CD4-positive, alpha-beta T cell treated with Interleukin-4 for 1 hour (primary cell): ENCODE results near the gene FLT1.

Source experiments
- DNase-seq, 2 donors: peaks; one replicate each; pipeline ENCODE4 v3.0.0-alpha.2; 2020 to 2022

FLT1 gene

DNA sequence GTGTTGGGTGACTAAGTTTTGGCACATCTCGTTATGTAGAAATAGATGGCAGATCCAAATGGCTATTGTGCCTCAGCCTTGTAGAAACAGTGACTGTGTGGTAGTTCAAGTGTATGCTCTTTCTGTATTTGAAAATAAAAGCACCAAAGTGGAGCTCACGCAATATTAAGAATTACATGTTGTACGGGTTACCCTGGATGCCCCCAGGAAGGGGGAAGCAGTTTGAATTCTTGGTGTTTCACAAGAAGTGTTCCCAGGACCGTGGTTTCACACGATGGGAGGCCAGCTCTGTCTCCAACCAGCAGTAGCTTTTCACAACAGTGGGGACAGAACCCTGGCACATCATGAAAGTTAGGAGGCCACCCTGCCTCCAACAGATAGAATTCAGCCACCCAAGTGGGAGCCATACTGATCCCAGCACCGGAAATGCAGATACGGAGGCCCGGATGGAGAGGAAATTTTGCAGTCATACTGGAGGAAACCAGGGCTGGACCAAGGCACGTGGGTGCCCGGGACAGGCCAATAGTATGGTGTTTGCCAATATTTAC lies 8.9 kb downstream of the FLT1 start:
- no peak for DNase-seq

DNA sequence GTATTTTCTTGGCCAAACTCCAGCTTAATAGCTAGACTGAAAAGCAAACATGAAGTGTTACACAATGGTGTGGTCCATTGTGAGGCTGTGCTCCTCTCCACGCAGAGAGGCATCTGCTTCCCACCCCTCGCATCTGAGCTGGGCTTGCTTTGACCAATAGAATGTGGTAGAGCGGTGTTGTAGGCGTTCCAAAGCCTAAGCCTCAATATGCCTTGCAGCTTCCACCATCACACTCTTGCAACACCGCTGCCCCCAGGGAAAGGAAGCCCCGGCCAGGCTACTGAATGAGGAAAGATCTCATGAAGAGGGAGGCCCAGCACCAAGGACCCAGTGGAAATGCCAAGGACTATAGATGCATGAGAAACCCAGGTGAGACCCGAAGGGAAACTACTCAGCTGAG lies 9.4 kb downstream of the FLT1 start:
- no peak for DNase-seq

DNA sequence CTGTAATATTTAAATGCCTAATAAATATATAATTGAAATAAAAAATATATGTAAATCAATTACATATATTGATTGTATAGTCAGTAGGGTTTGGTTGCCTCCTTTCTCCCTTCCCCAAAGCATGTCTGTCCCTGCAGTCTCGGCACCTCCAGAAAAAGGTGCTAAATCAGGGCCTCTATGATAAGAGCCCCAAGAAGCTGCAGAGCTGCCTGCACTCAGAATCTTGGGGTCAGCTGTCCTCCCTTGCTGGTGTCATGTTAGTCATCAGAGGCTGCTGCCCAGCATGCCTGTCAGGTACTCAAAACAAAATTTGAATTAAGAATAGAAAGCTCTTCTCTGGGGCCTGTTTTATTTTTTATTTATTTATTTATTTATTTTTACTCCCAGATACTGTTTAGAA lies 9.8 kb downstream of the FLT1 start:
- no peak for DNase-seq

DNA sequence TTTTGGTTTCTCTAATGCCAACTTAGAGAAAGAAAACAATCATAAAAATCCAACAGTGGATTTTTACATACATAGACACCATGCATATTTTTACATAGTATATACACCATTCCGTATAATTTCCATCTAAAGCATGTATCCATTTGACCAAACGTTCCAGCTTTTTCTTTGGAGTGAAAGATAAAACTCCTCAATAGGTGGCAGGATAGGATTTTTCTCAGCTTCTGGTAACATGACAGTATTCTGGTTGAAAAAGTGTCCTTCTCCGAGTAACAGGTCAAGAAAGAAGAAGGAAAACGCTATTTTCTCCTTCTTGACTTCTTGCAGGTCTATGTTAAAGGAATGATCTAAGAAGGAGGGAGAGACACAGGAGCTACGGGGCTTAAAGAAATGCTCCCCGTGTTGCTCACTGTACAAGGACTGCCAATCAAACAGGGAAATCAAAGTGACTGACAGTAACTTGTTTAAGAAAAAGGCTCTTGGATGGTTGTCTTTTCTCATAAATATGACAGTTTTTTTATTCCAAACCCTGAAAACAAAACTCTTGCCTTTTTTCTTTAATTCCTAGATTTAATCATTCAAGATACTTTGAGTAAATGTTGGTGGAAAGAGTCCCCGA lies 11.5 kb downstream of the FLT1 start:
- no peak for DNase-seq

DNA sequence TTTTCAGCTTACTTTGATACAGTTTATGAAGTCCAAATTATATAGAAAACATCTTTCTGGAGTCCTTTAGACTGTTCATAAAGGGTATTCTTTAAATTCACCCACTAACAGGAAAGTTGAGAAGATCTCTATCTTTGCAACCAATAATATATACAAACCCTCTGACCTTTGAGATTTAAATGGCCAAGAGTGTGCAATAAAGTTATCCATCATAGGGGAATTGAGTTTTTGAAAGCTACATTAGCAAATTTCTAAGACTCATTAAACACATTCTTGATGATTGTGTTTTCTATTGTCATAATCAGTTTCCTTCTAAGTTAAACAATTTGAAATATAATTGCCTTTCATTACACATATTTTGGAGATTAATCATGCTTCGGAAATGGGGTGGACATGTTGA lies 15.9 kb downstream of the FLT1 start:
- no peak for DNase-seq

DNA sequence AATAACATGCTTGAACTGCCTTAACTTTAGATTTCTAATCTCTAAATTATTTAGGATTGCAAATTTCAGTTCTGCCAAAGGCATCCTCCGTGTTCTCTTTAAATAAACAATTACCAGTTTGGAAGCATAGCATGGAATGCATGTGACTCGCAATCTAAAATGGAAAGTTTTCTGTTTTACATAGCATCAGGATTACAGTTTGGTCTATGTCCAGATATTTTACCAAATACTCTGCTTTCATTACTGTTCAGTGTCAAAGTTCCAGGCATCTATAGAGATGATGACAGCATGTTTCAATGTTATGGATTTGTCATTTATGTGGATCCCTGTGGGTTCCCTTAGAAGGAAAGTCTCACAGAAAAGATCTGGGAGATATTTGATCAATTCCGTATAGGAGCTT lies 16.8 kb downstream of the FLT1 start:
- DNase-seq: no peak

DNA sequence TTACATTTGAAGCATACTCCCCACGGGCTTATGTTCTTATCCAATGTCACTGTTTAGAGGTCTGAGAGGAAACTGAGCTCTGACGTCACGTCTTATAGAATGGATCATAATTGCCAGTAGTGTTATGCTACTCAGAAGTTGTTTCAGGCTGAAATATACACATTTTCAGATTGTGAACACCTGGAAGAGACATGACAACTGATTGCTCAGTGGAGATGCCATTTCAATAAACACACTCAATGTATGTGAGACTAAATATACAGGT lies 17.3 kb downstream of the FLT1 start:
- DNase-seq: no peak

DNA sequence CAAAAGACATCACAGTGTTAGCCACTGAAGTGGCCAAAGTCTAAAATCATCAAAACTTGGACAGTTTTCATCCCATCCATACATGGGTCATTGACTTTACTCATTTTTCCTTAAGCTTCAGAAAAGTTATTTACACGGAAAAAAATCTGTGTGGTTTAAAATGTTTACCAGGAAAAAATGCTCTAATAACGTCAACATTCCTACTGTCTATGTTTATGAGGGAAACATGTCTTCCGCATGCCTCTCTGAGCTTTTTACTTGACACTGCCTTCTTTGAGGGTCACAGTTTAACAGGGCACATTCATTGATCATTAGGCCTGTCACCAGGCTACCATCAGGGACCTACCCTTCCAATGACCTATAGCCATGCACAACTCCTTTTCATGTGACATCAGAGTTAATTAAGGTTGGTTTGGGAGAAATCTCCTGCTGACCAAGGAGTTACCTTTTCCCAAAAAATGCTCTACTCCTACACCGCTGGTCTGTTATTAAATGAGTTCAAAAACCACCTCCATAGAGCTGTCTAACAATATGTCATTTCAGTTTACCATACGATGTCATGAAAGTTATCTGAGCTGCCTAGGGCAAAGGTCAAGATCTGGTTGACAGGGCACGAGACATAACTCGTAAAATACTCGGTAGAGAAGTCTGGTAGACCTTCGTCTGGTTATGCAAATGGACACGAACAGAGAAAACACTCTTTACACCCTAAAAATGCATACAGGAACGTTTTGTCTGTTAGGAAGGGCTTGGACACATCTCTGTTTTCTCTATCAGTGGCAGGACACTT lies 17.8 kb downstream of the FLT1 start:
- no peak for DNase-seq

DNA sequence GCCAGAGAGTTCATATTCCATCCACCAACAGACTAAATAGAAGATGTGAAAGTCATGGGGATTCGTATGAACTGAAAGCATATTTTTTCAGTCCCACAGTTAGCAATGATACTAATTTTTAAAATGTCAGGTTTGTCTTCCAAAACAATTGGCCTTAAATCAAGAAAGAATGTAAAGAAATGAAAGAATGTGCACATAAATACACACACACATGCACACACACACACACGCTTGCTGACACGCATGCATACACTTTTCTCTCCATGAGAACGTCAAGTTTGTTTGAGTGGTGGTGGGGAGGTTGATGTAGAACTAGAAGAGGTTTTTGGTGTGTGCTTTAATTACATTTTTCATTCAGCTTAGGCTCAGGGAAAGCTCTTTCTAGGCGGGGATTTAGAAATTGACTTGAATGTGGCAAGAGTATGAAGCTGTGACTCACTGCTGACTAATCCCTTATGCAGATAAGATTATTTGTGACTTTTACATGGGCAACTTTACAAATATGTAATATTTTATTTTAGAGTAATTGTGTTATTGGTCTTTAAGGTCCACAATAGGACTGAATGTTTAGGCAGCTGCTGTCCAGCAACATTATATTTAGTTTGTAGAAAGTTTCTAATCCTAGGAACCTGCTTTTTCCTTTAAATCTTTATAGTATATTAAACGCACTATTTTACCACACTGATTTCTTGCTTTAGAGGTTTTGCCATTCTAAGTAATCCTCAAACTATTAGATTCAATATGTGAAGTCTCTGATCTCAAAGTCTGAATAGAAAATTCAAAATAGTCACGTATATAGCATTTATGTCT lies 18.8 kb downstream of the FLT1 start:
- no peak for DNase-seq

DNA sequence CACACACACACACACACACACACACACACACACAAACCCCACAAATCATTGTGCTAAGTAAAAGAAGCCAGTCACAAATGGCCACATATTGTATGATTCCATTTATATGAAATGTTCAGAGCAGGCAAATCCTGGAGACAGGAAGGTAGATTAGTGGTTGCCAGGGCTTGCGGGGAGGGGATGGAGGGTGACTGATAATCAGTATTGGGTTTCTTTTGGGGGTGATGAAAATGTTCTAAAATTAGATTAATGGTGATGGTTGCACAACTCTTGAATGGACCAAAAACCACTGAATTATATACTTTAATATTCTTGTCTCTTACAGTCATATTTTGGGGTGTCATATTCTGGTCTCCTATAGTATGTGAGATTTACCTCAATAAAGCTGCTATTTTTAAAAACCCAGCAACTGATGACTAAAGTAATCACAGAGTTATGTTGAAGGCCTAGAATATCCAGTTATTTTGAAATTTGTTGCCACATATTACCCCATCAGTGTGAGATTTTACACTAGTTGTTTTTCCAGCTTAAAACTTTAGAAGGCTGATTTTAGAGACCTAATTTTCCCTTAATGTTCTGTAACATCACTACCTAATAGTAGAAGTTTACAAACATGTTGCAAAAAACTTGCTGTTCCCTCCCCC lies 20.3 kb downstream of the FLT1 start:
- no peak for DNase-seq

DNA sequence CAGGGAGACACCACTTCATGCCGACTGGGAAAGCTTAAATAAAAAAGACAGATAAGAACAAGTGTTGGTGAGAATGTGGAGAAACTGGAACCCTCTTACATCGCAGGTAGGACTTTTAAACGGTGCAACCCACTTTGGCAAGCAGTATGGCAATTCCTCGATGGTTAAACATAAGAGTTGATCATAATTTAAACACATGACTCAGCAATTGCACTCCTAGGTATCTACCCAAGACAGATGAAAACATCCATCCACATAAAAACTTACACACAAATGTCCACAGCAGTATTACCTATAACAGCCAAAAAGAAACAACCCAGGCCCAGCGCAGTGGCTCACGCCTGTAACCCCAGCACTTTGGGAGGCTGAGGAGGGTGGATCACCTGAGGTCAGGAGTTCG lies 21.9 kb downstream of the FLT1 start:
- DNase-seq: no peak

DNA sequence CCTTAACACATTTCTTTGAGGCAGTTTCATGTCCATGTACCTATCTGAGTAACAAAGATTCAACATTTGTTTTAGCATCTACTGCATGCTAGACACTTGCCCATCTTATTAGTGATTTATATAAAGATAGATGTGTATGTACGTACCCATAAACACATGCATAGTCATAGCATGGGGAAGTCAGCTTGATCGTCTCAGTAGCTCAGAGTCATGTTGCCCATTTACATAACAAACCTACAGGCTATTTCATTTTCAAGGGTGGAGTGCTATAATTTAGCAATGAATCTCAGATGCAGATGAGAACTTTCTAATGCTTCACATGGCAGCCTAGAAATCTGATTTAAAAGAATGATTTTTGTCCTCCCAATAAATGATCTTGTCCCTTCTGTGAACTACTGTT lies 23.5 kb downstream of the FLT1 start:
- no peak for DNase-seq

DNA sequence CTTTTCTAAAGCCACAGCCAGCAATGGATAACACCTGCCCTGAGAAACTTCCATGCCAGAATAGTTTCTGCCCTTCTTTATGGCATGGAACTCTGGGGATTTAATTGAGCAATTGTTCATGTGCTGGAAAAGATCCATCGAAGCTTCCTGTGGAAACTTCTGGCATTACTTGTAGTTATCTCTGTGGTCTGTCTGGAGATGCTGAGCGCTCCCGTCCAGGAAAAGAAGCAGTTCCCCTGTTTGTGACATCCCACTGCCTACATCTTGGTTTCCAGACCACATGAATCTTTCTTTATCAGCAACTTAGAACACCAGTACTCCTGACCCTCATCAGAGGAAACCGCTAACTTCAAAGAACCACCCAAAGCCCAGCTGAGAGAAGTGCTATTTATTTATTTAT lies 24.6 kb downstream of the FLT1 start:
- no peak for DNase-seq

DNA sequence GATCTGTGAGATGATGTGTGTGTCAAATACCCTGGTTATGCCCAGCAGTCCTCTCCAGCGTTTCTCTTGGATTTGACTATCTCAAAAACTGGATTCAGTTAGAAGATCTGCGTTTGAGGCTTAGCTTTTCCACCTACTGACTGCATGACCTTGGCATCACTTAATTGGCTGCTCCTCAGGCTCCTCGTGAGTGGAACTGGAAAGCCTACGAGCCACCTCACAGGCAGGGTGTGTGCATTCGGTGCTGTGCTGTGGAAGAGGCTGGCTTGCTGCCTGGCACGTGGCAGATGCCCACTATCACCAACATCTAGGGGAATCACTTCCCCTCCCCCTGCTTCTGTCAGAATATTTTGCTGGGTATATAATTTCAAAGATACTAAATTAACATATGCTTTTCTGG lies 25.6 kb downstream of the FLT1 start:
- no peak for DNase-seq

DNA sequence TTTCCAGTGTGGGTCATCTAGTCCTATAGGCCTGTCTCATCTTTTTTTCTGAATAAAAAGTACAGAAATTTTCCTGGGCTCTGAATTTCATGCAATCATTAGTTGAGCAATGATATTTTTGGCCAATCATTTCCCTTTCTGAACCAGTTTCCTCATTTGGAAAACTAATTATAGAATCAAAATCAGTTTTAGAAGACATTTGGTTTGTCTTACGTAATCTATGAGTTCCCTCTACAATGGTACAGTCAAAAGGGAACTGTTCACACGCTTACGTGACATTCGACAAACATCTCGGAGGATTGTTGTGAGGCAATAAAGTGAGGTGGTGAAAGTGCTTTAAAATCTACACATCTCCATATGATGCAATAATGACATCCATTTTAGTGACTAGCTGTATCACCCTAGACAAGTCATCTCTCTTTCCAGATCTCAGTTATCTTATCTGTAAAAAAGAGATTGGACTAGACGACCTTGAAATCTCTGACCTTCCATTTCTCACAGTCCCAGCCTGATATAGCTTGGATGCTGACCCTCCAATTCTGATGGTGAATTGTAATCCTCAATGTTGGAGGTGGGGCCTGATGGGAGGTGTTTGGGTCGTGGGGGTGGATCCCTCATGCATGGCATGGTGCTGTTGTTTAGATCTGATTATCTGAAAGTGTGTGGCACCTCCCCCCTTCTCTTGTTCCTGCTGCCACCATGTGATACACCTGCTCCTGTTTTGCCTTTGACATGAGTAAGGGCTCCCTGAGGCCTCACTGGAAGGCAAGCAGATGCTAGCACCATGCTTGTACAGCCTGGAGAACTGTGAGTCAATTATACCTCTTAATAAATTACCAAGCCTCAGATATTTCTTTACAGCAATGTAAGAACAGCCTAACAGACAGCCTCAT lies 26.7 kb downstream of the FLT1 start:
- peak; percentile 34 to 65 for DNase-seq

DNA sequence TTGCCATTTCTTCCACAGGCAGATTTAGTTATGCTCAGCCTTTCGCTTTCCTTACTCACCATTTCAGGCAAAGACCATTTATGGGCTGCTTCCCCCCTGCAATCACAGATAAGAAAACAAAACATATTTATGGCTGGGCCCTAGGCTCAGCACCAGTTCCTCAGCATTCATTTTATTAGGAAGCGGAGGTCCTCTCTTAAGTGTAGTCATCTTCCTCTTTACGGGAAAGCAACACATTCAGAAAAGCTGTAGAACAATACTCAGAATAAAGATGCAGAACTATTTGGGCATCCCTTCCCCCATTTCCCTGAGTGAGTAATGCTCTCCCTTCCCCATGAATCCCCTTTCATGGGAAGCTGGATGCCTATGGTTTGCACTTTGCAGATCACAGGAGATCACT lies 27.9 kb downstream of the FLT1 start:
- no peak for DNase-seq

DNA sequence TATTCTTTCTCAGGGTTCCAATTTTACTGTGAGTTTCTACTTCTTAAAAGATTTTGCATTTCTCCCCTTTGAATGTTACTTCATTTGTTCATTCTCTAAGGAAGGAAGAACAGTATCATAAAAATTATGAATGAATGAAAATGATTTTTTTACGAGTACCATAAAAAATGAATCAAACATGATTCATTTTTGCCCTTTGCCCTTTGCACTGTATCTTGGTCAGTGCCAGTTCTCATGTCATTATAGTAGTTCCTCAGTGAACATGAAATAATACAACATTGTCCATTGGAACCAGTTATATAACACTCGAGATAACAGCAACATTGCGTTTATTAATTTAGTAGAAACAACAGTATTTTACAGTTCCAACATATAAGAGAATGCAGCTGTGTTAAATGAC lies 28.8 kb downstream of the FLT1 start:
- no peak for DNase-seq

DNA sequence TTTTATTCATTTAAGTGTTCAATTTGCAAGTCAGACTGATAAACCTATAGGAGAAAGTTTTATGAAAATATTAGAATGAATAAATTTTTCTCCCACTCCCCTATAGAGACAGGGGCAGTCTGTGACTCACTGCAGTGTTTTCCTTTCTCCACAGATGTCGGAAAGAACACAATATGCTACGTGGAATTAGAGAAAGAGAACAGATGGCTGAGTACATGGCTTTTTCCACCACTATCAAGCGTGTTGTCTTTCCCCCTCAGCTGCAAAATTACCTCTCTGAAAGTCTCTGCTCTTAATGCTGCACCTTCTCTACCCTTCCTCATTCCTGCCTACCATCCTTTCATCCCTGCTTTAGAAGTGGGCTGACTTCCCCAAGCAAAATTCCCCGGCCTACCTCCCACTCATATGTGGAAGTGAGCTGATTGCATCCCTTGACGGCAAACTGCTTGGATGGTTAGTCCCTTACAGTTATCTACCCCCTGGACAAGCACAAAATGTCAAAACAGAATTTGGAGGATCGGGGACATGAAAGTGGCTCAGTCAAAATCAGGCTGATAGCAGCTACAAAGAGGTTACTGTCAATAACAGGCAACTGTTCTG lies 30.0 kb downstream of the FLT1 start:
- no peak for DNase-seq

DNA sequence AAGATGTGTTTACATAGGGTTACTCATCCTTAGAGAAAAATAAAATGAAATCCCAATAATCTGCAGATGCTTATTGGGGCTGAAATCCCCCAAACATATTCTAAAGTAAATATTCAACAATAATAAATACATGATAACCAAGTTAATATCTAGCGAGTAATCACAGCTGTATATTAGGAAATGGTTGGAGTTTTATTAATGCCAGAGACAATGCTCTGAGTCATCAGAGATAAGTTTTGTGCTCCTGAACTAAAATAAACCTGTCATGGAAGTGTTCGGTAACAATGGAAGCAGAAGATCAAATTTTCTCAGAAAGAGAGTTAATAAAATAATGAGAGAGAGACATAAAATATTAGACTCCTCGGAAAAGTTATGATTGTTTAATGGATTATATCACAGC lies 31.4 kb downstream of the FLT1 start:
- no peak for DNase-seq

DNA sequence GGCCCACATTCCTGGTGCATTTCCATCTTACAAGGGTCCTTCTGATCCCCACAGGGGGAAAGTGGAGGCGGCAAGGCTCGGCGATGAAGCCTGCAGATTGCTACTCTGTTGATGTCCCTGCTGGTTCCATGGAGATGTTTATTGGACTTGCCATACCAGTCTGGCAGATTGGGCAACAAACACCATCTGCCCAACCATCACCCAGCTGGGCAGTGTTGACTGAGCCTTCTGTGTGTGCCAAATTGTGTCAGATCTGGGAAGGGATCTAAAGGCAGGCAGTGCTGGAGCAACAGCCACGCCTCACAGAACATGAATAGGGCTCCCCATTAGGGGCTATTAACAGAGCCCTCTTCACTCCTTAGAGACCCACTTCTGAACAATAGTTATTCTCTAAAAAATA lies 35.0 kb downstream of the FLT1 start:
- DNase-seq: no peak

DNA sequence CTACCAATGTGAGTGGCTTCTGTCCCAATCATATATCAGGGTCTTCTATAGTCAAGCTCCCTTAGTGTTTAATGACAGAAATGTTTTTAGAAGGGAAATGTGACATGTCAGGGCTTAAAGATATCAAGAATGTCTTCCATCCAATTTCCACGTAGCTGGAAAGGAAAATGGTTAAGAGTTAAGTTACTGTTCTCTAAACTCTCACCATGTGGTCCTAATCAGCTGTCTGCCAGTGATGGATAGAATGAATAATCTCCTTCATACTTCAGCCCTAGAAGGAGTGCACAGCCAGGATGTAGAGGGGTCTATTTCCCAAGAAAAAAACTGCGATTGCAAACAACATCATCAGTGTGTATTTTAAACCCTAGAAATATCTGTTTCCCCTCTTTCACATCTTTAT lies 36.3 kb downstream of the FLT1 start:
- no peak for DNase-seq

DNA sequence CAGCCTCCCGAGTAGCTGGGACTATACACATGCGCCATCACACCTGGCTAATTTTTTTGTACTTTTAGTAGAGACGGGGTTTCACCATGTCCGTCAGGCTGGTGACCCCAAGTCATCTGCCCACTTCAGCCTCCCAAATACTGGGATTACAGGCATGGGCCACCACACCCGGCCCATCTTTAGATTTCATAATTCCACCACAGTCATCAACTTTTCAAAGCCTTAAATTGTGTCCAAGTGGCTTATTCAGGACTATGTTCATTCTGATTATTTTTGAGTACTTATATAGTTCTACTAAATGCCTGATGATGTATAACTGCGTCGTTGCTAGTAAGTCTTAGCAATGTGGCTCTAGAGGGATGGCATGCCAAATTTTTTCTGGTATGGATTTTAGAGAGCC lies 36.9 kb downstream of the FLT1 start:
- DNase-seq: no peak
